ENCODE measurements around the gene ANO8. TPM values are rescaled to one million over a fixed set of nuclear protein-coding genes. Genes with fewer than 3 reads are reported as not detected.

Gene ANO8
- polyA plus RNA-seq, 1 donor, result 4.4 TPM

GRCh38 chr19:17346109-17346671 lies 11.5 kb upstream of the ANO8 start:
- Histone ChIP-seq H3K27ac (ENCODE audit: low read length) (no peak overlapping the region), H3K4me1 (ENCODE audit: control insufficient read depth, insufficient read depth, low read length) (no peaks in the 10 kb centered on the region), H3K4me3 (ENCODE audit: low read length) (no peak overlapping the region), H3K27me3 (ENCODE audit: control insufficient read depth, insufficient read depth, low read length) (peaks cover 7% of the 10 kb centered on the region), H3K9me3 (ENCODE audit: control insufficient read depth, low read depth, low read length) (no peaks in the 10 kb centered on the region), H3K36me3 (ENCODE audit: control insufficient read depth, insufficient read depth, low read length) (peaks cover 2% of the 10 kb centered on the region)
- DNase-seq, result peak in 1 of 2 donors; percentile 47
- no CpG with 5 or more reads among the region's 24 CpGs for WGBS (ENCODE audit: insufficient coverage, low lambda C conversion rate)

- no CpG with 5 or more reads among the region's 7 CpGs for WGBS (ENCODE audit: insufficient coverage, low lambda C conversion rate)
- DNase-seq, result no peak
- Histone ChIP-seq H3K36me3 (ENCODE audit: control insufficient read depth, insufficient read depth, low read length) (peaks cover 6% of the 10 kb centered on the region), H3K27ac (ENCODE audit: low read length) (no peak overlapping the region), H3K27me3 (ENCODE audit: control insufficient read depth, insufficient read depth, low read length) (no peaks in the 10 kb centered on the region), H3K9me3 (ENCODE audit: control insufficient read depth, low read depth, low read length) (peaks cover 9% of the 10 kb centered on the region), H3K4me1 (ENCODE audit: control insufficient read depth, insufficient read depth, low read length) (peaks cover 12% of the 10 kb centered on the region), H3K4me3 (ENCODE audit: low read length) (no peak overlapping the region)
Observed at GRCh38 chr19:17341845-17342244, 7.2 kb upstream of the ANO8 start.

- H3K36me3 ChIP-seq (ENCODE audit: control insufficient read depth, insufficient read depth, low read length), result peaks cover 6% of the 10 kb centered on the region
- peaks cover 12% of the 10 kb centered on the region for H3K4me1 ChIP-seq (ENCODE audit: control insufficient read depth, insufficient read depth, low read length)
- no peaks in the 10 kb centered on the region for H3K27me3 ChIP-seq (ENCODE audit: control insufficient read depth, insufficient read depth, low read length)
- H3K4me3 ChIP-seq (ENCODE audit: low read length), result no peak overlapping the region
- no peak overlapping the region for H3K27ac ChIP-seq (ENCODE audit: low read length)
- no peak for DNase-seq
- H3K9me3 ChIP-seq (ENCODE audit: control insufficient read depth, low read depth, low read length), result peaks cover 9% of the 10 kb centered on the region
- no CpG with 5 or more reads among the region's 15 CpGs for WGBS (ENCODE audit: insufficient coverage, low lambda C conversion rate)
Observed at GRCh38 chr19:17341386-17341785, 6.7 kb upstream of the ANO8 start.

GRCh38 chr19:17340871-17341357 lies 6.3 kb upstream of the ANO8 start:
- no peaks in the 10 kb centered on the region for H3K27me3 ChIP-seq (ENCODE audit: control insufficient read depth, insufficient read depth, low read length)
- peaks cover 9% of the 10 kb centered on the region for H3K9me3 ChIP-seq (ENCODE audit: control insufficient read depth, low read depth, low read length)
- DNase-seq, result no peak
- H3K27ac ChIP-seq (ENCODE audit: low read length), result no peak overlapping the region
- peaks cover 16% of the 10 kb centered on the region for H3K4me1 ChIP-seq (ENCODE audit: control insufficient read depth, insufficient read depth, low read length)
- H3K4me3 ChIP-seq (ENCODE audit: low read length), result no peak overlapping the region
- WGBS (ENCODE audit: insufficient coverage, low lambda C conversion rate), result no CpG with 5 or more reads among the region's 17 CpGs
- H3K36me3 ChIP-seq (ENCODE audit: control insufficient read depth, insufficient read depth, low read length), result peaks cover 6% of the 10 kb centered on the region

GRCh38 chr19:17340302-17340870 lies 5.7 kb upstream of the ANO8 start:
- peak in 1 of 2 donors; percentile 77 for DNase-seq
- peak overlapping the region; percentile 6 for H3K4me3 ChIP-seq (ENCODE audit: low read length)
- H3K4me1 ChIP-seq (ENCODE audit: control insufficient read depth, insufficient read depth, low read length), result peaks cover 16% of the 10 kb centered on the region
- peaks cover 6% of the 10 kb centered on the region for H3K36me3 ChIP-seq (ENCODE audit: control insufficient read depth, insufficient read depth, low read length)
- no peak overlapping the region for H3K27ac ChIP-seq (ENCODE audit: low read length)
- 28% methylated on average over 4 of the region's 21 CpGs for WGBS (ENCODE audit: insufficient coverage, low lambda C conversion rate)
- H3K27me3 ChIP-seq (ENCODE audit: control insufficient read depth, insufficient read depth, low read length), result no peaks in the 10 kb centered on the region
- peaks cover 9% of the 10 kb centered on the region for H3K9me3 ChIP-seq (ENCODE audit: control insufficient read depth, low read depth, low read length)

GRCh38 chr19:17339088-17339741 lies 4.6 kb upstream of the ANO8 start:
- H3K4me3 ChIP-seq (ENCODE audit: low read length), result no peak overlapping the region
- no peak for DNase-seq
- no CpG with 5 or more reads among the region's 34 CpGs for WGBS (ENCODE audit: insufficient coverage, low lambda C conversion rate)
- no peak overlapping the region for H3K27ac ChIP-seq (ENCODE audit: low read length)
- peaks cover 20% of the 10 kb centered on the region for H3K4me1 ChIP-seq (ENCODE audit: control insufficient read depth, insufficient read depth, low read length)
- H3K9me3 ChIP-seq (ENCODE audit: control insufficient read depth, low read depth, low read length), result peaks cover 9% of the 10 kb centered on the region
- no peaks in the 10 kb centered on the region for H3K27me3 ChIP-seq (ENCODE audit: control insufficient read depth, insufficient read depth, low read length)
- peaks cover 6% of the 10 kb centered on the region for H3K36me3 ChIP-seq (ENCODE audit: control insufficient read depth, insufficient read depth, low read length)

- Histone ChIP-seq H3K4me1 (ENCODE audit: control insufficient read depth, insufficient read depth, low read length) (peaks cover 26% of the 10 kb centered on the region), H3K36me3 (ENCODE audit: control insufficient read depth, insufficient read depth, low read length) (peaks cover 6% of the 10 kb centered on the region), H3K4me3 (ENCODE audit: low read length) (peak overlapping the region; percentile 82), H3K27me3 (ENCODE audit: control insufficient read depth, insufficient read depth, low read length) (no peaks in the 10 kb centered on the region), H3K9me3 (ENCODE audit: control insufficient read depth, low read depth, low read length) (peaks cover 9% of the 10 kb centered on the region), H3K27ac (ENCODE audit: low read length) (no peak overlapping the region)
- no CpG with 5 or more reads among the region's 30 CpGs for WGBS (ENCODE audit: insufficient coverage, low lambda C conversion rate)
- DNase-seq, result no peak
Observed at GRCh38 chr19:17338433-17339078, 3.9 kb upstream of the ANO8 start.

- WGBS (ENCODE audit: insufficient coverage, low lambda C conversion rate), result no CpG with 5 or more reads among the region's 50 CpGs
Observed at GRCh38 chr19:17337675-17338432, 3.2 kb upstream of the ANO8 start.

GRCh38 chr19:17336872-17337674 lies 2.4 kb upstream of the ANO8 start, which contains the start of gene GTPBP3:
GTPBP3 (plus strand) TSS chr19:17337553; CDS start chr19:17337612, 59 bp downstream.
- WGBS (ENCODE audit: insufficient coverage, low lambda C conversion rate), result no CpG with 5 or more reads among the region's 41 CpGs
- peak; percentile 95 to 98 for DNase-seq
- Histone ChIP-seq H3K27ac (ENCODE audit: low read length) (peak within 1 kb of the TSS; percentile 98), H3K27me3 (ENCODE audit: control insufficient read depth, insufficient read depth, low read length) (no peaks in the 10 kb centered on the region), H3K9me3 (ENCODE audit: control insufficient read depth, low read depth, low read length) (peaks cover 17% of the 10 kb centered on the region), H3K4me1 (ENCODE audit: control insufficient read depth, insufficient read depth, low read length) (peaks cover 26% of the 10 kb centered on the region), H3K4me3 (ENCODE audit: low read length) (peak within 1 kb of the TSS; percentile 82), H3K36me3 (ENCODE audit: control insufficient read depth, insufficient read depth, low read length) (peaks cover 6% of the 10 kb centered on the region)

More at GRCh38 chr19:17337675-17338432, 3.2 kb upstream of the ANO8 start:
- H3K27me3 ChIP-seq (ENCODE audit: control insufficient read depth, insufficient read depth, low read length), result no peaks in the 10 kb centered on the region
- peak overlapping the region; percentile 82 for H3K4me3 ChIP-seq (ENCODE audit: low read length)
- H3K27ac ChIP-seq (ENCODE audit: low read length), result peak overlapping the region; percentile 98
- DNase-seq, result peak in 1 of 2 donors; percentile 33
- peaks cover 14% of the 10 kb centered on the region for H3K9me3 ChIP-seq (ENCODE audit: control insufficient read depth, low read depth, low read length)
- peaks cover 6% of the 10 kb centered on the region for H3K36me3 ChIP-seq (ENCODE audit: control insufficient read depth, insufficient read depth, low read length)
- peaks cover 26% of the 10 kb centered on the region for H3K4me1 ChIP-seq (ENCODE audit: control insufficient read depth, insufficient read depth, low read length)
